Thoracic aorta (tissue), 2 donors: Measurements from ENCODE around the gene SCNN1B. TPM values are rescaled to one million over a fixed set of nuclear protein-coding genes. Genes with fewer than 3 reads are reported as not detected.
"Not testable (repeated sequence)": the region's sequence is repeated elsewhere in the genome, so short reads cannot be mapped to it uniquely, and the experiment has no call there.

Source experiments
- ATAC-seq: fragments of 150-250 bp; one replicate; pipeline ENCODE4 v1.8.0; 2017; ENCODE audit warnings: low read depth; ENCODE audit not compliant: insufficient number of reproducible peaks, low FRiP score
- DNase-seq: peaks from one replicate; pipeline ENCODE4 v3.0.0-alpha.2; 2020; ENCODE audit warnings: low spot score
- H3K27ac ChIP-seq, 2 donors: fragments of 200-600 bp; sonication (generic); 1 replicate in 1 of 2; 2 replicates in 1 of 2; pipeline ENCODE4 v1.5.1; 2016; ENCODE audit warnings: mild to moderate bottlenecking in 2 of 2, moderate library complexity in 2 of 2
- H3K27me3 ChIP-seq: fragments of 200-600 bp; sonication (generic); replicated peaks from 2 replicates; pipeline ENCODE4 v1.6.0; 2016; ENCODE audit warnings: mild to moderate bottlenecking; ENCODE audit not compliant: insufficient read depth
- H3K36me3 ChIP-seq: fragments of 200-600 bp; sonication (generic); one replicate; pipeline ENCODE4 v1.5.1; 2016
- H3K4me1 ChIP-seq, 2 donors: fragments of 200-600 bp; sonication (generic); 1 replicate in 1 of 2; 2 replicates in 1 of 2; pipeline versions ENCODE4 v1.5.1 to v1.6.0; 2016; ENCODE audit warnings: low read depth in 2 of 2, mild to moderate bottlenecking in 1 of 2; ENCODE audit not compliant: control insufficient read depth in 1 of 2
- H3K4me3 ChIP-seq: fragments of 200-600 bp; sonication (generic); 2 replicates; pipeline ENCODE4 v1.5.1; 2016; ENCODE audit warnings: mild to moderate bottlenecking
- H3K9me3 ChIP-seq: fragments of 200-600 bp; sonication (generic); 2 replicates; pipeline ENCODE4 v1.5.1; 2016
- total RNA-seq, 2 donors: library from RNA; depleted of rRNA; stranded (reverse); fragments of >200 nt; gene quantifications; one replicate each; pipeline versions ENCODE4 v1.1.0 to v1.2.3, GENCODE V29; 2016
- TF ChIP-seq, protein P1 (sequence below): fragments of 200-600 bp; sonication (generic); IDR thresholded peaks from one replicate; pipeline ENCODE4 v1.5.1; 2019; ENCODE audit warnings: antibody characterized with exemption

The SCNN1B gene
- total RNA-seq, 2 donors from 2014 or later: 1.1 TPM; not detected in 1

DNA sequence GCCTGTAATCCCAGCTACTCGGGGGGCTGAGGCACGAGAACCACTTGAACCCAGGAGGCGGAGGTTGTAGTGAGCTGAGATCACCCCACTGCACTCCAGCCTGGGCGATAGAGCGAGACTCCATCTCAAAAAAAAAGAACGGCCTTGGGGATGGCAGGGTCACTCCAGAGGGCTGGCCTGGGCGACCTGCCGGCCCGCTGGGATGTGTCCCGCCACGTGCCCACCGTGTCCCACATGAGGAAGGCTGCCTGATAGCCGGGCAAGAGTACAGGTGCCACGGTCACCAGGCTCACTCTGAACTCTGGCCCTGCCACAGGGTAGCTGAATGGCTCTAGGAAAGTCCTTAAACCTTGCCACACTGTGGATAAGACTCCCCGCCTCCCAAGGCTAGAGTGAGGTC lies 83.3 kb downstream of the SCNN1B start:
- no peak for ATAC-seq
- TF ChIP-seq, protein P1, sequence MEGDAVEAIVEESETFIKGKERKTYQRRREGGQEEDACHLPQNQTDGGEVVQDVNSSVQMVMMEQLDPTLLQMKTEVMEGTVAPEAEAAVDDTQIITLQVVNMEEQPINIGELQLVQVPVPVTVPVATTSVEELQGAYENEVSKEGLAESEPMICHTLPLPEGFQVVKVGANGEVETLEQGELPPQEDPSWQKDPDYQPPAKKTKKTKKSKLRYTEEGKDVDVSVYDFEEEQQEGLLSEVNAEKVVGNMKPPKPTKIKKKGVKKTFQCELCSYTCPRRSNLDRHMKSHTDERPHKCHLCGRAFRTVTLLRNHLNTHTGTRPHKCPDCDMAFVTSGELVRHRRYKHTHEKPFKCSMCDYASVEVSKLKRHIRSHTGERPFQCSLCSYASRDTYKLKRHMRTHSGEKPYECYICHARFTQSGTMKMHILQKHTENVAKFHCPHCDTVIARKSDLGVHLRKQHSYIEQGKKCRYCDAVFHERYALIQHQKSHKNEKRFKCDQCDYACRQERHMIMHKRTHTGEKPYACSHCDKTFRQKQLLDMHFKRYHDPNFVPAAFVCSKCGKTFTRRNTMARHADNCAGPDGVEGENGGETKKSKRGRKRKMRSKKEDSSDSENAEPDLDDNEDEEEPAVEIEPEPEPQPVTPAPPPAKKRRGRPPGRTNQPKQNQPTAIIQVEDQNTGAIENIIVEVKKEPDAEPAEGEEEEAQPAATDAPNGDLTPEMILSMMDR: no peak

DNA sequence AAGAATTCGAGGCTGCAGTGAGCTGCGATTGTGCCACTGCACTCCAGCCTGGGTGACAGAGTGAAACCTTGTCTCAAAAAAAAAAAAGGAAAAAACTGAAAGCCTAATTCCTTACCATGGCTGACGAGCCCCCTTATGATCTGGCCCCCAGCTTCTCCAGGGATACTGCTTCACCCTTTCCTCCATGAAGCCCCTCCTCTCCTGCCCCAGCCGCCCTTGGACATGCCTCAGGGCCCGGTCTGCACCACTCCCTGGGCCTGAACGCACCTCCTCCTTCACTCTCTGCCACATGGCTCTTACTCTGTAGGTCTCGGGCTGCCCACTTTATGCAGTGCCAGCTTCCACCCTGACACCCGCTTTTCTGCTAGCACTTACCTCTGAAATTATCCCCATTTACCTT lies 85.6 kb downstream of the SCNN1B start:
- H3K4me3 ChIP-seq: no peak overlapping the region
- TF ChIP-seq, protein P1: no peak
- DNase-seq (no peak), ATAC-seq (no peak)
- H3K9me3 ChIP-seq: no peaks in the 10 kb centered on the region
- no peak overlapping the region for H3K27ac ChIP-seq
- no peaks in the 10 kb centered on the region for H3K27me3 ChIP-seq
- peaks cover 0 to 8% of the 10 kb centered on the region in 2 donors for H3K4me1 ChIP-seq
- peaks cover 24% of the 10 kb centered on the region for H3K36me3 ChIP-seq

More for the DNA sequence above, 83.3 kb downstream of the SCNN1B start:
- Histone ChIP-seq H3K36me3 (peaks cover 3% of the 10 kb centered on the region), H3K27ac (no peak overlapping the region), H3K4me1 (peaks cover 0 to 8% of the 10 kb centered on the region in 2 donors), H3K27me3 (no peaks in the 10 kb centered on the region), H3K9me3 (no peaks in the 10 kb centered on the region), H3K4me3 (no peak overlapping the region)
- no peak for DNase-seq

DNA sequence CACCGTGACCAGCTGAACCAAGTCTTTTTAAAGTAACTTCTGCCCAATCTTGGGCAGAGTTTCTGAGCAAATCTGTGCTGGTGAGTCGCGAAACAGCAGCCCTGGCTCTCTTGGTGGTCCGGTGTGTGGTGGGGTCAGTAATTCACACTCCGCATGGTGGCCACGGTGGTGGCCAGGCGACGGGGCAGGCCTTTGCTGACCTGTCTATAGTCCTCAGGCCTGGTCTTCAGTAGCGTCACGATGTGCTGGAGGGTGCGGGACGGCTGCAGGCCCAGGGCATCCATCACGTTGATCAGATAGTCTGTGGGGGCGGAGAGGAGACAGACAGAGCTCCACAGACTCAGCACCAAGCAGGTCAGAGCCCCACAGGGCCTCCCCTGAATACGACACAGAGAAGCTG lies 86.7 kb downstream of the SCNN1B start:
- Histone ChIP-seq H3K4me3 (no peak overlapping the region), H3K4me1 (peaks cover 0 to 8% of the 10 kb centered on the region in 2 donors), H3K27me3 (no peaks in the 10 kb centered on the region), H3K36me3 (peaks cover 33% of the 10 kb centered on the region), H3K9me3 (no peaks in the 10 kb centered on the region), H3K27ac (no peak overlapping the region)
- TF ChIP-seq, protein P1: no peak
- DNase-seq (no peak), ATAC-seq (no peak)

DNA sequence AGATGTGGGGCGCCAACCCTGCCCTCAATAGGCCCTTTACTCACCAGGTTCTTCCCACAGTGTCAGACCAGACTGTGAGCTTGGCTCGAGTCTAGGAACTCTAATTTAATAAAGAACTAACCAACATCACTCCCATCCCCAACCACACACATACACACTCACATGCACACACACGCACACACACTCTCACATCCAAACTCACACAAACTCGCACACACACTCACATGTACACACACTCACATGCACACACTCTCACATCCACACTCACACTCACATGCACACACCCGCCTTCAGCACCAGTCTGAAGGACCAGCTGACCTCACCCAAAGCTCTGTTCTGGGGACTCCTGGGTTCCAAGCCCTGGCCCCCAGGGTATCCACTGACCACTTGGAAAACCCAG lies 87.1 kb downstream of the SCNN1B start:
- TF ChIP-seq, protein P1: no peak
- no peak overlapping the region for H3K4me3 ChIP-seq
- peaks cover 0 to 8% of the 10 kb centered on the region in 2 donors for H3K4me1 ChIP-seq
- ATAC-seq: no peak
- H3K9me3 ChIP-seq: no peaks in the 10 kb centered on the region
- H3K36me3 ChIP-seq: peaks cover 33% of the 10 kb centered on the region
- H3K27me3 ChIP-seq: no peaks in the 10 kb centered on the region
- H3K27ac ChIP-seq: no peak overlapping the region
- no peak for DNase-seq

DNA sequence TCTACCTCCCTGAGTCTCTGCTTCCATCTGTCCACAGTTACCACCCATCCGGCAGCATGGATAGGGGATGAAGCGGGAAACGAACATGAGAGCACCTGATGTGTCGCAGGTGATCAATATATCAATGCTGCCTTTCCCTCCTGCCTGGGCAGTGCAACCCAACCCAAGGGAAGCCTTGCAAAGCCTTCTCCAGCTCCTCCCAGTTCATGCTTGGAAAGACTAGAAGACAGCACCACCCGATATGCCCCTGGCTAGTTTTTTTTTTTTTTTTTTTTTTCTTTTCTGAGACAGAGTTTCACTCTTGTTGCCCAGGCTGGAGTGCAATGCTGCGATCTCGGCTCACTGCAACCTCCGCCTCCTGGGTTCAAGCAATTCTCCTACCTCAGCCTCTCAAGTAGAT lies 87.8 kb downstream of the SCNN1B start:
- not testable (repeated sequence) for H3K27ac ChIP-seq, ATAC-seq, DNase-seq, H3K4me3 ChIP-seq, H3K9me3 ChIP-seq, H3K4me1 ChIP-seq, H3K27me3 ChIP-seq
- peaks cover 33% of the 10 kb centered on the region for H3K36me3 ChIP-seq
